Globus pallidus (tissue), 1 donor: ENCODE data around the gene BLMH.

Source experiments
- DNase-seq: peaks from one replicate; pipeline ENCODE4 v3.0.0-alpha.2; 2015; ENCODE audit warnings: low spot score

Gene BLMH

GRCh38 chr17:30291543-30292285, at the start of gene BLMH:
TSS of gene BLMH (minus strand) at chr17:30291944. CDS start at chr17:30291819, 125 bp downstream.
- DNase-seq, result peak; percentile 70

DNA sequence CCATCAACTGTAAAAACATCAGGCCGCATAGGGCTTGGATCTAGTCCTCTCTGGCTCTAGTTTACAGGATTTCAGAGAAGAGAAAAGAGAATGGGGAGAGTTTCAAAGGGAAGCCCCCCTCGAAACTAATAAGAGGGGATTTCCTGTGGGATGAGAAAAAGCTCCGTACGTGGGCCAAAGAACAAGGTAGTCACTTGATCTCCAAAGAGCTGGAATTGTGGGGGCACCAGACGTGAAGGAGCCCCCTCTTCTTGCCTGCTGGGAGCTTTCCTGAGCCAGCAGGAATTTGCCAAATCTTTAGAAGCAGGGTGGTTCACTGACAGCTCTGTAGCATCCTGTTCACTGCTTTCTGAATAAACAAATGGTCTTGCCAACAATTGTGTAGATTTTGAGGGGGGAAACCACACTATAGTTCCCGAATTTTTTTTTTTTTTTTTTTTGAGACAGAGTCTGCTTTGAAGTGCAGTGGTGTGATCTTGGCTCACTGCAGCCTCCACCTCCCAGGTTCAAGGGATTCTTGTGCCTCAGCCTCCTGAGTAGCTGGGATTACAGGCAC, 49.1 kb upstream of the BLMH start:
- DNase-seq, result no peak

GRCh38 chr17:30339086-30339485, 47.3 kb upstream of the BLMH start:
- DNase-seq, result no peak

GRCh38 chr17:30337393-30337999, 45.8 kb upstream of the BLMH start:
- no peak for DNase-seq

GRCh38 chr17:30336369-30337171, 44.8 kb upstream of the BLMH start:
- DNase-seq, result no peak

DNA sequence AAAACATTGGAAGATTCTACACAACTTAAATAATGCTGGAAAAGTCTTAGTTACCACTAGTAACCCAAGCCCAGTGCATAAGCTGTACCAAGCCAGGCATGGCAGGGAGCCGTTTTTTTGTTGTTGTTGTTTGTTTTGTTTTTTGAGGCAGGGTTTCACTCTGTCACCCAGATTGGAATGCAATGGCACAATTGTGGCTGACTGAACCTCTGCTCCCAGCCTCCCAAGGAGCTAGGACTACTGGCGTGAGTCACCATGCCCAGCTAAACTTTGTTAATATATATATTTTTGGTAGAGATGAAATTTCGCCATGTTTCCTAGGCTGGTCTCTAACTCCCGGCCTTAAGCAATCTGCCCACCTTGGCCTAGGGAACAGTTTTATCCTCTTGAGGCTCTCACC, 42.7 kb upstream of the BLMH start:
- DNase-seq, result no peak

DNA sequence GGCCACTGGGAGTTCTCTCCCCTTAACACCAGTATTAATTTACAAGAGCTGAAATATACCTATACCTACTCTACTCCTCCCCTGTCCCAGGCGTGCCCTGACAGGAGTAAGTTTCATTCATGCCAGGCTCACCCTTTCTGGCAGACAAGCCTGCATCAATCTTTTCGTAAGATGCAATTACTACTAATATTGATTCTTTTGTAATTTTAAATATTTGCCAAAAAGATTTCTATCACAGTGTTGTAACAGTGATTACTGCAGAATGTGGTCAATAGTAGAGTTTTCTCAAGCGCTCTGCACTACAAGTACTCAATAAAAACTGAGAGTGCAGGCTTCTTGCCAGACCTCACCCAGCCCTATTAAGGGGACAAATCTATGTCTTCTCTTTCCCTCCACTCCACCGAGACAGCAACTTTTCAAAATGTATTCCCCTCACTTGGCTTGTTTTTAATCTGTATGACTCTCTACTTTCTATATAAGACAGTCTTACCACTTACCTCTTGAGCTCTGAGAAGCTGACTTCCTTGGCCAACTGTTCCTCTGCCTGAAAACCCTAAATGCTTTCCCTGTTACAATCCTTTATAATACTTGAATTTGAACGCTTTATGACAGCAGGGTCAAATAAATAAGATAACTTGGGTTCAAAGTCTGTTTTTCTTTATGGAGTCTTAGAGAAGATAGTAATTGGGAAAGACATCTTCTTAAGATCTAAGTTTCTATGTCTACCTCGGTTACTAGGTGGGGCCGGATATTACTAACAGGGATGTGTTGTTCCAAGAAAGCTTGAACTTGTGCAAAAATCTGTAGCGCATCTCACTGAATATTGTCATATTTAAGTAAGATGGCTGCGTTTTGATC, 42.0 kb upstream of the BLMH start, which contains the start of gene TMIGD1:
TSS of gene TMIGD1 (minus strand) at position 555 of the 858 bp plus-strand sequence. CDS start 1,924 bp downstream, outside the sequence.
- no peak for DNase-seq

GRCh38 chr17:30332057-30332542, 40.4 kb upstream of the BLMH start:
- DNase-seq, result no peak

DNA sequence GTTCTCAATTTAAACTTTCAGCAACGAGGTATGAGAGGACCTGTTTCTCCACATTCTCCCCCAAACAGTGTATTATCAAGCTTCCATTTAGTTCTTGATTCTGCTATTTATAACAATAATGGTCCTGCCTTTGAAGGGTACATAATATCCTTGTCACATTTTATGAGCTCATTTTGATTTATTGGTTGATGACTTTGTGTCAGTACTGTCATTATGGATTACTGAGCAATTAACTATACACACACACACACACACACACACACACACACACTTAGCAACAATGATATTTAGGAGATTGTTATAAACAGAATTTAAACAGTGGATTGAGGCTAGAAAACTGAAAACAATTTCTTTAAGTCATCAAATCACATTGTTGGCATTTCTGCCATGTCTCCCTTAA, 35.1 kb upstream of the BLMH start:
- no peak for DNase-seq

GRCh38 chr17:30324723-30325122, 33.0 kb upstream of the BLMH start:
- DNase-seq, result no peak

DNA sequence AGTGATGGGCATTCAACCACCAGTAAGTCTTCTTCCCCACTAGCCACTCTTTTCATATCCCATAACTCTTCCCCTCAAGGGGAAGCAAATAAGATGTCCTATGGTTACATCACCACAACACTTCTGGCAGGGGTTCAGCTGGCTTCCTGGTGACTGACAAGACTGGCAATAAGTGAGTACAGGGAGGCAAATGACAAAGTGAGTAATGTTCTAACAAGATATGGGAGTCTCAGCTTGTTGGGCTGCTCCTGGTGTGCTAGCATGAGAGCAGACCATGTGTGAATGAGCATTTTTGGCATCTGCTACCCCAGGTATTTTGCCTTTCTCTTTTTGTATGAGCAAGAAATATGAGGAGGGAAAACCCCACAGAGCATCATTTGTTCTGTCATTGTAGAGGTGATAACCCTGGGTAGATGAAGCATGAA, 32.2 kb upstream of the BLMH start:
- no peak for DNase-seq

DNA sequence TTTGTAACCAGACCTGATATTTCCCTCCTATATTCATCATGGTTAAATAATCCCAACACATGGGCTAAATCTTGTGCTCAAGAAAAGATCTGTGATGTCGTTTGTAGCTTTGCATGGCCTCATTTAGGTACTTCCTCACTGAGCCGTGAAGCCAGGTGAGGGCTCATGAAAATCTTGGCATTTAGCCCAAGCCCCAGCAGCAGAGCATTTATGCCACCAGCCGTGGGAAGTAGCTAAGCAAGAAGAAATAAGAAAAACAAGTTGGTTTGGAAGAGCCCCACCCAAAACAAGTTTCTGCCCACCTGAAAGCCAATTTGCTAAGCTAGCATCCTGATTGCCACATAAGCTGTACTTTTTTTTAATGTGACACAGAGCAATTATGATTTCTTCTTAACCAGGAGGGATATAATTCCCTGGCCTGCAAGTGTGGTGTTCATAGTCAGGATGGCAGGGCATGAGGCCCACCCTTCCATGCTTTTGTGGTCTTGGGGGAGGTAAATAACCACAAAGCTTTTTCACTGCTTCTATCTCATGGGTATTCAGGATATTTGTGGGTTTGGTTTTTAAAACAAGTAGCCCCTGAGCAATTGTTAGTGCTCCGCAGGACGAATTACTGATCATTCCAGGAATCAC, 31.6 kb upstream of the BLMH start:
- DNase-seq, result no peak

- DNase-seq, result no peak
Observed at GRCh38 chr17:30321314-30321713, 29.6 kb upstream of the BLMH start.

- no peak for DNase-seq
Observed at GRCh38 chr17:30318155-30318554, 26.4 kb upstream of the BLMH start.

GRCh38 chr17:30316736-30317135, 25.0 kb upstream of the BLMH start:
- no peak for DNase-seq

- DNase-seq, result no peak
Observed at GRCh38 chr17:30315106-30315505, 23.4 kb upstream of the BLMH start.

DNA sequence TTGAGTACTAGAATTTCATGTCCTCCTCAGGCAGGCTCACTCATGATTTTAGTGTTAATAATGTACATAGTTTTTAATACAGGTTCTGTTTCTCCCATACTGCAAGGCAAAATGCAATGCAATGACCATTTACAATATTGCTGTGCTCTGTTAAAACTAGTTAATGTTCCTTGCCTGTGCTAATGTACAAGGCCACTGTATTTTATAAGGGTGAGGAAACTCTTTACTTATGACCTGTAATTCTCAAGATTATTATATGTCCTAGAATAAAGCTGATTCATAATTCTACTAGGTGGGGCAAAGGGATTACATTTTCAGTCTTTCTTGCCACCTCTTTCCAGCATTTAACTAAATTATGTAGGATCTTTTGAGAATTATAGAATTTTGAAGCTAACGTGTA, 22.7 kb upstream of the BLMH start:
- DNase-seq, result no peak

DNA sequence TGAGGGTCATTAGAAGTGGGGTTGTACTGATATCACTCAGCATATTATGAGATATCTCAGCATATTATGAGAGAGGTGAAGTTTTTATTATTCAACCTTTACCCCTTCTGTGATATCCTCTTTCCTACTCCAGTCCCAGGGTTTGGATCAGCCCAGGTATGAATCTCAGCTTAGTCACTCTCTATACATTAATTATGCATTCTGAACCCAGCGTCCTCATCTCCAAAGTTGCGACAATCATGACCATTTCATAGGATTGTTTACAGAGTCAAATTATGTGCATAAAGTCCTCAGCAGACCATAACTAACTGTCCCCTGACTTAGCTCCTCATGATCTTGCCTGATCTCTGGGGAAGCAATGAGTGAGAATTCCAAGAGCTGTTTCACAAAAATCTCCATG, 20.5 kb upstream of the BLMH start:
- no peak for DNase-seq

- no peak for DNase-seq
Observed at GRCh38 chr17:30310562-30310961, 18.8 kb upstream of the BLMH start.

- DNase-seq, result no peak
Observed at GRCh38 chr17:30309591-30309990, 17.8 kb upstream of the BLMH start.

DNA sequence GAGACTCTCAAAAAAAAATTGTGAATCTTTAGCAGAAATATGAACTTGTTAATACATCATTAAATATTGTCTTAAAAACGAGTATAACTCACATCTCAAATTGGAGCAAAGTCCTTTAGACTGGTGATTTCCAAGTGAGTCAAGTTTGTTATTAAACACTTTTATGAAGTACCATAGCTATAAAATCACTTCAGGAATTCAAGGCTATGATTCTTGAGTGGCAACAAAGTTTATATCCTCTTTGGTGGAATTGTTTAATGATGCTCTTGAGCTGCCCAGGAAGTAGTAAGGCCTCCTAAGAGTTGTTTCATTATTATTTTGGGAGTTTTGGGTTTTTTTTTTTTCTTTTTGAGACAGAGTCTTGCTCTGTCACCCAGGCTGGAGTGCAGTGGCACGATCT, 16.7 kb upstream of the BLMH start:
- no peak for DNase-seq
